DND-41 (cell line): ENCODE data around the gene SPSB1.
A peak's percentile ranks its signal among the peaks of the same experiment; 100 is the strongest.

Experiments used
- ATAC-seq: fragments of 200-7000 bp; cut with Tn5 transposase; 3 replicates; pipeline ENCODE4 v1.9.1; 2021; ENCODE audit warnings: low read depth; ENCODE audit not compliant: insufficient read depth
- DNase-seq: peaks from one replicate; pipeline ENCODE4 v3.0.0-alpha.2; 2020
- H2AFZ ChIP-seq: 2 replicates; pipeline ENCODE4 v1.6.0; 2012; ENCODE audit warnings: low read depth, low read length
- H3K27ac ChIP-seq: 2 replicates; pipeline ENCODE4 v1.5.1; 2012; ENCODE audit warnings: low read length, inconsistent platforms
- H3K27me3 ChIP-seq: fragments of 200-600 bp; sonication (generic); 2 replicates; pipeline ENCODE4 v1.6.0; 2012; ENCODE audit warnings: low read length, mild to moderate bottlenecking, inconsistent platforms; ENCODE audit not compliant: insufficient read depth, poor library complexity
- H3K36me3 ChIP-seq: 2 replicates; pipeline ENCODE4 v1.5.1; 2012; ENCODE audit warnings: low read length, inconsistent platforms; ENCODE audit not compliant: insufficient read depth
- H3K4me1 ChIP-seq: 2 replicates; pipeline ENCODE4 v1.5.1; 2012; ENCODE audit warnings: mild to moderate bottlenecking, low read length; ENCODE audit not compliant: insufficient read depth
- H3K4me2 ChIP-seq: 2 replicates; pipeline ENCODE4 v1.6.0; 2012; ENCODE audit warnings: mild to moderate bottlenecking, moderate library complexity, low read length, inconsistent platforms; ENCODE audit not compliant: insufficient read depth
- H3K4me3 ChIP-seq, 2 experiments: fragments of 200-600 bp in 1 of 2; shearing (Covaris generic) in 1 of 2; 2 replicates each; pipeline ENCODE4 v1.5.1; 2012 to 2016; ENCODE audit warnings: inconsistent platforms in 2 of 2, low read length in 2 of 2, mild to moderate bottlenecking in 2 of 2, low read depth in 1 of 2, moderate library complexity in 1 of 2
- H3K79me2 ChIP-seq: 2 replicates; pipeline ENCODE4 v1.6.0; 2012; ENCODE audit warnings: low read length, inconsistent platforms; ENCODE audit not compliant: insufficient read depth
- H3K9ac ChIP-seq: 2 replicates; pipeline ENCODE4 v1.6.0; 2012; ENCODE audit warnings: low read depth, mild to moderate bottlenecking, inconsistent platforms, low read length, moderate library complexity
- H3K9me3 ChIP-seq: 2 replicates; pipeline ENCODE4 v1.5.1; 2012; ENCODE audit warnings: low read length, moderate library complexity, mild to moderate bottlenecking, inconsistent platforms; ENCODE audit not compliant: insufficient read depth, severe bottlenecking
- H4K20me1 ChIP-seq: 2 replicates; pipeline ENCODE4 v1.6.0; 2012; ENCODE audit warnings: low read length; ENCODE audit not compliant: insufficient read depth
- CTCF ChIP-seq: IDR thresholded peaks from 2 replicates; pipeline ENCODE4 v1.5.1; 2012; ENCODE audit warnings: borderline replicate concordance, low read length, moderate library complexity, mild to moderate bottlenecking; ENCODE audit not compliant: poor library complexity, severe bottlenecking; ENCODE audit errors: extremely low read depth
- EZH2 ChIP-seq: IDR thresholded peaks from 3 replicates; pipeline ENCODE4 v1.6.1; 2012; ENCODE audit warnings: borderline replicate concordance, low read depth, mild to moderate bottlenecking, moderate library complexity, low read length, inconsistent platforms; ENCODE audit not compliant: severe bottlenecking

The SPSB1 gene

GRCh38 chr1:9246841-9247785 lies 45.6 kb upstream of the SPSB1 start:
- peak overlapping the region; percentile 56 for H3K4me2 ChIP-seq
- no peak overlapping the region for H2AFZ ChIP-seq
- peak overlapping the region; percentile 98 for H3K27ac ChIP-seq
- H4K20me1 ChIP-seq, result peaks cover 24% of the 10 kb centered on the region
- peaks cover 82% of the 10 kb centered on the region for H3K36me3 ChIP-seq
- no peak for DNase-seq
- ATAC-seq, result no peak
- no peaks in the 10 kb centered on the region for H3K27me3 ChIP-seq
- H3K79me2 ChIP-seq, result peaks cover 95% of the 10 kb centered on the region
- peak overlapping the region; percentile 47 for H3K9ac ChIP-seq
- H3K9me3 ChIP-seq, result no peaks in the 10 kb centered on the region
- H3K4me1 ChIP-seq, result peaks cover 77% of the 10 kb centered on the region
- peak overlapping the region in 1 of 2 experiments; percentile 38; a peak in 2 of 4 replicates for H3K4me3 ChIP-seq
- TF ChIP-seq CTCF, result peak; percentile 26
- no peak for TF ChIP-seq EZH2

- no peaks in the 10 kb centered on the region for H3K27me3 ChIP-seq
- H3K79me2 ChIP-seq, result peaks cover 94% of the 10 kb centered on the region
- H3K36me3 ChIP-seq, result peaks cover 81% of the 10 kb centered on the region
- peak overlapping the region; percentile 56 for H3K4me2 ChIP-seq
- no peak for ATAC-seq
- no peak overlapping the region for H2AFZ ChIP-seq
- DNase-seq, result no peak
- H3K9ac ChIP-seq, result peak overlapping the region; percentile 47
- peaks cover 25% of the 10 kb centered on the region for H4K20me1 ChIP-seq
- peak overlapping the region in 1 of 2 experiments; percentile 38; a peak in 1 of 4 replicates for H3K4me3 ChIP-seq
- TF ChIP-seq CTCF, result no peak
- TF ChIP-seq EZH2, result no peak
- peak overlapping the region; percentile 98 for H3K27ac ChIP-seq
- peaks cover 69% of the 10 kb centered on the region for H3K4me1 ChIP-seq
- H3K9me3 ChIP-seq, result no peaks in the 10 kb centered on the region
Observed at GRCh38 chr1:9247894-9248293, 44.8 kb upstream of the SPSB1 start.

- Histone ChIP-seq H3K9me3 (no peaks in the 10 kb centered on the region), H2AFZ (no peak overlapping the region), H3K4me3 (no peak overlapping the region), H4K20me1 (peaks cover 30% of the 10 kb centered on the region), H3K27ac (peak overlapping the region; percentile 98), H3K4me1 (peaks cover 62% of the 10 kb centered on the region), H3K79me2 (peaks cover 94% of the 10 kb centered on the region), H3K27me3 (no peaks in the 10 kb centered on the region), H3K9ac (peak overlapping the region; percentile 47; the same call in 1 of the 2 replicates), H3K36me3 (peaks cover 85% of the 10 kb centered on the region), H3K4me2 (peak overlapping the region; percentile 56; the same call in 1 of the 2 replicates)
- no peak for TF ChIP-seq EZH2
- no peak for TF ChIP-seq CTCF
- ATAC-seq (no peak), DNase-seq (no peak)
Observed at GRCh38 chr1:9248341-9249262, 44.1 kb upstream of the SPSB1 start.
